NCI-H1694 treated with DMSO at 0.1 percent for 48 hours (cell line): ENCODE measurements around the gene USP35.

Experiments
- DNase-seq: peaks from one replicate; lab custom pipeline; 2025; lab: John Stamatoyannopoulos, UW

Gene USP35

GRCh38 chr11:78196661-78197091, 8.0 kb downstream of the USP35 start:
- DNase-seq, result no peak

- DNase-seq, result no peak
Observed at GRCh38 chr11:78197816-78198215, 9.1 kb downstream of the USP35 start.

GRCh38 chr11:78199015-78199652, 10.4 kb downstream of the USP35 start:
- DNase-seq, result no peak

- no peak for DNase-seq
Observed at GRCh38 chr11:78199653-78200015, 10.9 kb downstream of the USP35 start.

GRCh38 chr11:78200061-78200460, 11.3 kb downstream of the USP35 start:
- DNase-seq, result no peak

GRCh38 chr11:78200553-78200952, 11.8 kb downstream of the USP35 start:
- no peak for DNase-seq

- DNase-seq, result no peak
Observed at GRCh38 chr11:78201096-78201818, 12.5 kb downstream of the USP35 start.

GRCh38 chr11:78202733-78203167, 14.0 kb downstream of the USP35 start:
- no peak for DNase-seq

- DNase-seq, result no peak
Observed at GRCh38 chr11:78203184-78203583, 14.5 kb downstream of the USP35 start.

GRCh38 chr11:78205256-78205655, 16.5 kb downstream of the USP35 start:
- no peak for DNase-seq

GRCh38 chr11:78205691-78206090, 17.0 kb downstream of the USP35 start:
- no peak for DNase-seq

GRCh38 chr11:78207532-78208256, 19.0 kb downstream of the USP35 start:
- DNase-seq, result no peak

- no peak for DNase-seq
Observed at GRCh38 chr11:78208257-78209165, 19.8 kb downstream of the USP35 start.

GRCh38 chr11:78209478-78209877, 20.8 kb downstream of the USP35 start:
- DNase-seq, result no peak

GRCh38 chr11:78210000-78210608, 21.4 kb downstream of the USP35 start:
- no peak for DNase-seq

GRCh38 chr11:78211565-78211964, 22.8 kb downstream of the USP35 start:
- DNase-seq, result no peak

- no peak for DNase-seq
Observed at GRCh38 chr11:78212586-78213371, 24.1 kb downstream of the USP35 start.

- no peak for DNase-seq
Observed at GRCh38 chr11:78213526-78214330, 25.0 kb downstream of the USP35 start.

GRCh38 chr11:78214331-78215194, 25.8 kb downstream of the USP35 start:
- DNase-seq, result no peak
